ENCODE data around the gene VDAC2. TPM values are rescaled to one million over a fixed set of nuclear protein-coding genes. Genes with fewer than 3 reads are reported as not detected.

VDAC2 gene
- total RNA-seq, 1 experiment from 2014 or later = 254 TPM

DNA sequence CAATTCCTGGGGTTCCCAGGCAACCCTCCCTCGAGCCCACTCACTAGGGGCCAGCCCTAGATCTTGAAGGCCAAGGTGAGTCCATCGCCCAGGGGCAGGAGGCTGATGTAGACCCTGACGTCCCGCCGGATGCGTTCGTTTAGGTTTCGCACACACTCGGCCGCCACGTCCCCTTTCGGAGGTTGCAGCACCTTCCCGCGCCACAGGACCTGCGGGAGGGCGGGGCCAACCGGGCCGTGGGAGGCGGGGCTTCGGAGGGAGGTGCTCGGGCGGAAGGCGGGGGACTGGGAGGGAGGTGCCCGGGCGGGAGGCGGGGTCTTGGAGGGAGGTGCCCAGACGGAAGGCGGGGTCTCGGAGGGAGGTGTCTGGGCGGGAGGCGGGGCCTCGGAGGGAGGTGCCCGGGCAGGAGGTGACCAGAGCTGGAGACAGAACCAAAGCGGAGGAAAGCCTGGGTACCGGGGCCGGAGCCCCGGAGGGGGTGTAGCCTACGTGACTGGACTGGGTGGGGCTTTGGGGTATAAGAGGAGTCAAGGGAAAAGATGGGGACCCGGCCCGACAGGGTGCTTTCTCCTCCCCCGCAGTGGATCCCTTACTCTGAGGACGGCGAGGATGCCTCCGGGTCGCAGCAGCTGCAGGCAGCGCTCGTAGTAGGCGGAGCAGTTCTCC, 23.6 kb downstream of the VDAC2 start:
- peak; percentile 100 for DNase-seq
- BruUV-seq (replicated peaks) = no TSS peak
- CTCF ChIA-PET = interaction anchor here (0.6 to 4.0 kb wide), 9 partner anchors 8 to 1311 kb away, joined by 3 to 67 read pairs (median 4); partner anchors contain the start of gene VDAC2
- Mint-ChIP-seq H3K4me3 (ENCODE audit: low read depth, unreplicated experiment) (peak overlapping the region; percentile 76), H3K36me3 (ENCODE audit: insufficient read depth, unreplicated experiment) (peaks cover 68% of the 10 kb centered on the region), H3K9me3 (ENCODE audit: low read depth, unreplicated experiment) (no peaks in the 10 kb centered on the region), H3K27ac (ENCODE audit: unreplicated experiment) (peak overlapping the region; percentile 54), H3K27me3 (ENCODE audit: unreplicated experiment) (no peaks in the 10 kb centered on the region), H3K4me1 (ENCODE audit: low read depth, unreplicated experiment) (peaks cover 36% of the 10 kb centered on the region)
- intact Hi-C loops (cut with micrococcal nuclease; ENCODE audit: unreplicated experiment) = loop anchor here (10.0 kb wide), 1 partner anchor 969 kb away; no protein-coding TSS in a partner anchor
- TF ChIP-seq CTCF (IDR thresholded peaks at IDR 0.05; ENCODE audit: unreplicated experiment) = no peak

GRCh38 chr10:75234683-75235374, 24.2 kb downstream of the VDAC2 start:
- intact Hi-C loops (cut with micrococcal nuclease; ENCODE audit: unreplicated experiment) = loop anchor here (10.0 kb wide), 1 partner anchor 970 kb away; no protein-coding TSS in a partner anchor
- CTCF ChIA-PET = interaction anchor here (0.6 to 4.0 kb wide), 10 partner anchors 9 to 1310 kb away, joined by 3 to 67 read pairs (median 6); partner anchors contain the start of gene VDAC2
- no peaks in the 10 kb centered on the region for H3K27me3 Mint-ChIP-seq (ENCODE audit: unreplicated experiment)
- H3K27ac Mint-ChIP-seq (ENCODE audit: unreplicated experiment) = peak overlapping the region; percentile 54
- peak; percentile 68 for DNase-seq
- H3K4me3 Mint-ChIP-seq (ENCODE audit: low read depth, unreplicated experiment) = peak overlapping the region; percentile 76
- no peak for TF ChIP-seq CTCF (IDR thresholded peaks at IDR 0.05; ENCODE audit: unreplicated experiment)
- H3K4me1 Mint-ChIP-seq (ENCODE audit: low read depth, unreplicated experiment) = peaks cover 30% of the 10 kb centered on the region
- BruUV-seq (replicated peaks) = no TSS peak
- H3K36me3 Mint-ChIP-seq (ENCODE audit: insufficient read depth, unreplicated experiment) = peaks cover 61% of the 10 kb centered on the region
- H3K9me3 Mint-ChIP-seq (ENCODE audit: low read depth, unreplicated experiment) = no peaks in the 10 kb centered on the region

DNA sequence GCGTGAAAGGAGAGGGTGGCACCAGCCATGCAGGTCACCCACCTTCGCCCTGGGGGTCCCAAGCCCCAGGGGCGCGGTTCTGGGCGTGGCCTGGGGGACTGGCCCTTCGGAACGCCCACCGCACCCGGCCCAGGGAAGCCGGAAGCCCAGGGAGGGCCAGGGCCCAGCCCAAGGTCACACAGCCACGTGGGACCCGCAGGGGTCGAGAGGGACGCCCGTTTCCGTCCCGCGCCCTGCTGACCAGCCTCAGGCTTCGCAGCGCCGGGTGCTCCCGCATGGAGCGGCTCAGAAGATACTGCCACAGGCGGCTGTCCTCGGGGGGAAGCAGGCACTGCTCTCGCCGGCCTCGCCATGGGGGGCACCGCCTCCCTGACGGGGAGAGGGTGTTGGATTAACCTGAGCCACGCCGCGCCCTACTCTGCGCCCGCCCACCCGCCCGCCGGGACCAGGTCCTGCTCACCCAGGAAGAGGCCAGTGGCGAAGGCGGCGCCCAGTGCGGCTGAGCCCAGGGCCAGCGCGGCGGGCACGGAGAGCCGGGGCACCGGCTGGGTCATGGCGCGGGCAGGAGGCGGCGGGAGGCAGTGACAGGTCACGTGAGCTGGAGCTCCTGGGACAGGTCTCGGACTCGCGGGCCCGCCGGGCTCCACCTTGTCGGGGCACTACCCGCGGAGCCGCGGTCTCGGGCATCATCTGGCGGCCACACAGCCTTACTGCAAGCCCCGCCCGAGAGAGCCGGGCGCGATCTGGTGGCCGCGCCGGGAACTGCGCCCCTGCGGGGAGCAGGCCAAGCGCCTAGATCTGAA, 25.0 kb downstream of the VDAC2 start, which contains the start of gene COMTD1:
Gene COMTD1, minus strand, starts transcription at position 583 of the 803 bp plus-strand sequence. Its CDS starts 29 bp downstream, at position 554.
- Mint-ChIP-seq H3K36me3 (ENCODE audit: insufficient read depth, unreplicated experiment) (peaks cover 54% of the 10 kb centered on the region), H3K9me3 (ENCODE audit: low read depth, unreplicated experiment) (no peaks in the 10 kb centered on the region), H3K4me1 (ENCODE audit: low read depth, unreplicated experiment) (peaks cover 22% of the 10 kb centered on the region), H3K4me3 (ENCODE audit: low read depth, unreplicated experiment) (peak within 1 kb of the TSS; percentile 76), H3K27me3 (ENCODE audit: unreplicated experiment) (no peaks in the 10 kb centered on the region), H3K27ac (ENCODE audit: unreplicated experiment) (peak within 1 kb of the TSS; percentile 17)
- peak; percentile 99 for DNase-seq
- intact Hi-C loops (cut with micrococcal nuclease; ENCODE audit: unreplicated experiment) = loop anchor here (1.0 to 10.0 kb wide), 2 partner anchors 47 to 971 kb away; no protein-coding TSS in a partner anchor
- CTCF ChIA-PET = interaction anchor here (0.6 to 4.0 kb wide), 18 partner anchors 10 to 675 kb away, joined by 3 to 67 read pairs (median 4); partner anchors contain the start of genes VDAC2 and ZNF503
- TF ChIP-seq CTCF (IDR thresholded peaks at IDR 0.05; ENCODE audit: unreplicated experiment) = peak; percentile 100
- no TSS peak for BruUV-seq (replicated peaks)

Measured in Calu3 (cell line).